ENCODE results near the gene DDX27.
"Not testable (repeated sequence)": the region's sequence is repeated elsewhere in the genome, so short reads cannot be mapped to it uniquely, and the experiment has no call there.

The DDX27 gene, protein sequence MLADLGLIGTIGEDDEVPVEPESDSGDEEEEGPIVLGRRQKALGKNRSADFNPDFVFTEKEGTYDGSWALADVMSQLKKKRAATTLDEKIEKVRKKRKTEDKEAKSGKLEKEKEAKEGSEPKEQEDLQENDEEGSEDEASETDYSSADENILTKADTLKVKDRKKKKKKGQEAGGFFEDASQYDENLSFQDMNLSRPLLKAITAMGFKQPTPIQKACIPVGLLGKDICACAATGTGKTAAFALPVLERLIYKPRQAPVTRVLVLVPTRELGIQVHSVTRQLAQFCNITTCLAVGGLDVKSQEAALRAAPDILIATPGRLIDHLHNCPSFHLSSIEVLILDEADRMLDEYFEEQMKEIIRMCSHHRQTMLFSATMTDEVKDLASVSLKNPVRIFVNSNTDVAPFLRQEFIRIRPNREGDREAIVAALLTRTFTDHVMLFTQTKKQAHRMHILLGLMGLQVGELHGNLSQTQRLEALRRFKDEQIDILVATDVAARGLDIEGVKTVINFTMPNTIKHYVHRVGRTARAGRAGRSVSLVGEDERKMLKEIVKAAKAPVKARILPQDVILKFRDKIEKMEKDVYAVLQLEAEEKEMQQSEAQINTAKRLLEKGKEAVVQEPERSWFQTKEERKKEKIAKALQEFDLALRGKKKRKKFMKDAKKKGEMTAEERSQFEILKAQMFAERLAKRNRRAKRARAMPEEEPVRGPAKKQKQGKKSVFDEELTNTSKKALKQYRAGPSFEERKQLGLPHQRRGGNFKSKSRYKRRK
- total RNA-seq = 17.5 to 60.8 (median 42.8) reads per million in 18 experiments

- DNase-seq = peak; percentile 99
These were observed at the start of gene DDX27 for GRCh38 chr20:49219091-49219923. DDX27 (plus strand) TSS chr20:49219416; CDS start chr20:49219449, 33 bp downstream.

GRCh38 chr20:49169547-49169946 lies 49.7 kb upstream of the DDX27 start:
- no peak for DNase-seq

GRCh38 chr20:49170714-49171113 lies 48.5 kb upstream of the DDX27 start:
- DNase-seq = no peak

GRCh38 chr20:49171909-49172308 lies 47.3 kb upstream of the DDX27 start:
- no peak for DNase-seq

DNA sequence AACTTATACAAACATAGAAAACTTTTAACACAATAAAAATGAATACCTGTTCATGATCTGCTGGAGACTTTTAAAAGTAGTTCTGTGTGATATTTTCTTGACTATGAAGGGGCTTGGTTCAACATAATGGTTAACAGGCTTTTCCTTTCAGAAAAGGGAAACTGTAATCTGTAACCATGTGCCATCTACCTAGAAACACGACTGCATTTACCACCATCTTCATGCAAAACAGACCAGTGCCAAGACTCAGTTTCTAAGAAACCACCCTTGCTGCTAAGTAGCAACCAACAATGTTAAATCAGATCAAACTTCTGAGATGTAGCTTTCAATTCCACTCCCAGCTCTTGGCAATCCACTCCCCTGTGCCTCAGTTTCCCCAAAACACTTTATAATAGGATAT lies 46.8 kb upstream of the DDX27 start:
- DNase-seq = no peak

DNA sequence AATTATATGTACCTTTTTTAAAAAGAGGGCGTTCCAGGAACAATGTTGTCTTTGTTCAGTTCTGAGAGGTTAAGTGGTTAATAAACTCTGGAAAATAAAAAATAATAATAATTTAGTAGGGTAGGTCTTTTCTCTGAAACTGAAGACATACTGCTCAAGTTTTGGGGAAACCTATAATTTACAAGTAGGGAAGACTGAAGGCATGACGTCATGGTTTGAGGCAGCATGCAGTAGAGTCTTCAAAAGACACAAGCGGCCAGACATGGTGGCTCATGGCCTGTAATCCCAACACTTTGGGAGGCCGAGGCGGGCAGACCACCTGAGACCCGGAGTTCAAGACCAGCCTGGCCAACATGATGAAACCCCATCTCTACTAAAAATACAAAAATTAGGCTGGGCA lies 45.0 kb upstream of the DDX27 start:
- DNase-seq = no peak

GRCh38 chr20:49179368-49180277 lies 39.6 kb upstream of the DDX27 start:
- DNase-seq = no peak

DNA sequence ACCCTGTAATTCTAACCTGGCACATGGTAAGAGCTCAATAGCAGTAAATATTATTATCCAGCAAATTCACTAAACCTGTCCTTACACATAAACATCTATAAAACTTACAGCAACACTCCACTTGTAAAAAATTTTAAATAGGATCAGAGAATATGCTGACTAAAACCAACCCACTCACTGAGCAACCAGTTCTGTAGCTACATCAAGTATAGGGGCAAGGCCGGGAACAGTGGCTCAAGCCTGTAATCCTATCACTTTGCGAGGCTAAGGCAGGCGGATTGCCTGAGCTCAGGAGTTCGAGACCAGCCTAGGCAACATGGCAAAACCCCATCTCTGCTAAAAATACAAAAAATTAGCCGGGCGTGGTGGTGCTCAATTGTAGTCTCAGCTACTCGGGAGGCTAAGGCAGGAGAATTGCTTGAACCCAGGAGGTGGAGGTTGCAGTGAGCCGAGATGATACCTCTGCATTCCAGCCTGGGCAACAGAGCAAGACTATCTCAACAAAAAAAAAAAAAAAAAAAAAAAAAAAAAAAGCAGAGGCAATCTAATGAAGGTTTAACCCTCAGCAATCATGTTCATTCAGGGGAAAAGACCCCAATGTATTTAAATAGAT lies 37.8 kb upstream of the DDX27 start:
- DNase-seq = no peak

- no peak for DNase-seq
These were observed 35.8 kb upstream of the DDX27 start for GRCh38 chr20:49183444-49183843.

GRCh38 chr20:49184084-49184501 lies 35.1 kb upstream of the DDX27 start:
- DNase-seq = not testable (repeated sequence)

DNA sequence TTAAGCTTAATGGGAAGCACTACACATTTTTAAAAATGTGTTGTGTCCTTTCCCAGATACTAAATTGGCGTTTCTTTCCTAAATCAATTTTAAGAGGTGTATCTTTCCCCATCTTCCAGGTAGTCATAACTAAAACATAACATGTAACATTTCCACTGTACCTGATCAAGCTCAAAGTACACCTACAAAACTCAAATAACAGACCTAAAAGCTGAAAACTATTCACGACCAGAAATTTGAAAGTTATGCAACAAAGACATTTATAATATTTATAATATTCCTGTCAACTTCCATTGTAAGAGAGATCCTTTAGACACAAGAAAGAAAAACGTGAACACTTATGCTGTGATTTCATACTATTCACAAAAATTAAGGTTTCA lies 34.5 kb upstream of the DDX27 start:
- no peak for DNase-seq

GRCh38 chr20:49185071-49185761 lies 34.0 kb upstream of the DDX27 start:
- peak in 1 of 2 donors; percentile 10 for DNase-seq

GRCh38 chr20:49186535-49187329 lies 32.5 kb upstream of the DDX27 start:
- DNase-seq = peak; percentile 58 to 60

DNA sequence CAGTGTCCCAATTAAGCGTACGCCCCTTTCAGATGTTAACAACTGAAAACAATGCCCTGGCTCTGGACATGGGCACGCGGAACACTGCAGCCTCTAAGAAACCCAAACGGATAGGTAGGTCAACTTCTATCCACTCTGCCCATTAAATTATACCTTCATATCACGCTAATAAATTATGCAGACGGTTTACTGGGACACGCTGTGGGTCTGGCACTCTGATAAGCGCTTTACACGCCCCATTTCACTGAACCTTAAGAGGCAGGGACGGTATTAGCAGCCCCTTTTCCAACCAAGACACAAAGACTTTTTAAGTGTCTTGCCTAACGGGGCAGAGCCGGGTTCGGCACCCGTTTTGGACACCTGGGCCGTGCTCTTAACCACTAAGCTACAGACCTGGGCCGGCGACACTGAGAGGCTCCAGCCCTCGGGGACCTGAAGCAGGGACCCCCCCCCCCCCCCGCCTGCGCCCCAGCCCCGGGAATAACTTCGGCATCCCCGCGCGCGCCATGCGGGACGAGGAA lies 31.8 kb upstream of the DDX27 start:
- no peak for DNase-seq

DNA sequence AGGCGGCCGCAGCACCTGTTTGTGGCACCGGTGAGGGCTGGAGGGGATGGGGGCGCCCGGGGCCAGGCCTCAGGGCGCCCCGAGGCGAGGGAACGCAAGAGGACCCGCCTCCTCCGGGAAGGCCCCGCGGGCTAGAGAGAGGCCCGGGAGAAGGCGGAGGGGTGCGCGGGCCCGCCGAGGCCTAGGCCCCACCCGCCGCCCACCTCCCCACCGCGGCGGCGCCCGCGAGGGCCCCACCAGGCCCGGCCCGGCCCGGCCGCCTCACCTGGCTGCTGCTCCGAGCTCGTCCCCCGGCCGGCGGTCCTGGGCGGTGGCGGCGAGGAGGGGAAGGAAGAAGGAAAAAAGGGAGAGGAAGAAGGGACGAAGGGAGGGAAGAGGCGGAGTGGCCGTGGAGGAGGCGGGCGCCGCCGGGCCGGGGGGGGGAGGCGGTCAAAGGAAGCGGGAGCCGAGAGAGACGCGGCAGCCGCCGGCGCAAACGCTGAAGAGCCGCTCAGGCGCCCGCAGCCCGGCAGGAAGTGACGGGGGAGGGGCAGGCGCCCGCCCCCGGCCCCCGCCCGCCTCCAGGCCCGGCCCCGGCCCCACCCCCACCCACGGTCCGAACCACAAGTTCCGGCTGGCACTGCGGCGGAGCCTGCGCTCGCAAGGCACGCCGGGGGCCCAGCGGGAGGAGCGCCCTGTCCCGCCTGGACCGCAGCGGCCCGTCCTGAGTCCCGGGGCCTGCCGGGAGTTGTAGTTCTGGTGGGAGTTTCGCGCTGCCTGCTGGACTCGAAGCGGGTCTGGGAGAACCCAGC lies 31.2 kb upstream of the DDX27 start, which contains the start of gene STAU1:
TSS of gene STAU1 (minus strand) at position 484 of the 791 bp plus-strand sequence. CDS start 22,133 bp downstream, outside the sequence.
- DNase-seq = peak; percentile 94 to 97

GRCh38 chr20:49192944-49193518 lies 26.2 kb upstream of the DDX27 start:
- DNase-seq = not testable (repeated sequence)

GRCh38 chr20:49199729-49200293 lies 19.4 kb upstream of the DDX27 start:
- DNase-seq = no peak

DNA sequence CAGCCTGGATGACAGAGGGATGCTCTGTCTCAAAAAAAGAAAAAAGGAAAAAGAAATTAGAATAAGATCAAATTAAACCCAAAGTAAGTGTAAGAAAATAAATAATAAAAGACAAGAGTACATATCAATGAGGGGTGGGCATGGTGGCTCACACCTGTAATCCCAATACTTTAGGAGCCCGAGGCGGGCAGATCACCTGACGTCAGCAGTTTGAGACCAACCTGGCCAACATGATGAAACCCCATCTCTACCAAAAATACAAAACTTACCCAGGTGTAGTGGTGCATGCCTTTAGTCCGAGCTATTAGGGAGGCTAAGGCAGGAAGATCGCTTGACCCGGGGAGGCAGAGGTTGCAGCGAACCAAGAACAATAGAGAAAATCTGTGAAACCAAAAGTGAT lies 16.2 kb upstream of the DDX27 start:
- no peak for DNase-seq

Measured in inflammatory macrophage (primary cell).